ENCODE results near the gene GSDMA. TPM values are rescaled to one million over a fixed set of nuclear protein-coding genes. Genes with fewer than 3 reads are reported as not detected.
"Not testable (repeated sequence)": the region's sequence is repeated elsewhere in the genome, so short reads cannot be mapped to it uniquely, and the experiment has no call there.

The GSDMA gene
- total RNA-seq, 1 experiment from 2014 or later: not detected

GRCh38 chr17:39981207-39981741 lies 18.5 kb downstream of the GSDMA start:
- no peak for DNase-seq (ENCODE audit: low spot score)
- in situ Hi-C loops (cut with HindIII; ENCODE audit: low sequenced_read_pairs): loop anchor here (25.0 kb wide), 1 partner anchor 294 kb away; the partner anchor contains the start of gene PGAP3

GRCh38 chr17:39981766-39982375 lies 19.1 kb downstream of the GSDMA start:
- in situ Hi-C loops (cut with HindIII; ENCODE audit: low sequenced_read_pairs): loop anchor here (25.0 kb wide), 1 partner anchor 295 kb away; the partner anchor contains the start of gene PGAP3
- no peak for DNase-seq (ENCODE audit: low spot score)

DNA sequence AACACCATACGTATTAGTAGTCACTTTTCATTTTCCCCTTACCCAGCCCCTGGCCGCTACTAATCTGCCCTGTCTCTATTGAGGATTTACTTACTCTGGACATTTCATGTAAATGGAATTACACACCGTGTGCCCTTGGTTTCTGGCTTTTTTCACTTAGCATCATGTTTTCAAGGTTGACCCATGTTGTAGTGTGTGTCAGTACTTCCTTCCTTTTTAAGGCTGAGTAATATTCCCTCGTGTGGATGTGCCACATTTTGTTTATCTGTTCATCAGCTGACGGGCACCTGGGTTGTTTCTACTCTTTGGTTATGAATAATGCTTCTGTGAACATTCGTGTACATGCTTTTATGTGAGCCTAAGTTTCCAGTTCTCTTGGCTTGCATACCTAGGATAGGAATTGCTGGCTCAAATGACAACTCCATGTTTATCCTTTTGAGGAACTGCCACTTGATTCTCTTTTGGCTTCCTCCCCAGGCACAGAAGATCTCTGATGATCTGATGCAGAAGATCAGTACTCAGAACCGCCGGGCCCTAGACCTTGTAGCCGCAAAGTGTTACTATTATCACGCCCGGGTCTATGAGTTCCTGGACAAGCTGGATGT lies 25.5 kb downstream of the GSDMA start:
- in situ Hi-C loops (cut with HindIII; ENCODE audit: low sequenced_read_pairs): loop anchor here (25.0 kb wide), 1 partner anchor 301 kb away; the partner anchor contains the start of gene PGAP3
- DNase-seq (ENCODE audit: low spot score): no peak

GRCh38 chr17:39994448-39994847 lies 31.6 kb downstream of the GSDMA start:
- no peak for DNase-seq (ENCODE audit: low spot score)
- in situ Hi-C loops (cut with HindIII; ENCODE audit: low sequenced_read_pairs): loop anchor here (25.0 kb wide), 1 partner anchor 307 kb away; the partner anchor contains the start of gene PGAP3

DNA sequence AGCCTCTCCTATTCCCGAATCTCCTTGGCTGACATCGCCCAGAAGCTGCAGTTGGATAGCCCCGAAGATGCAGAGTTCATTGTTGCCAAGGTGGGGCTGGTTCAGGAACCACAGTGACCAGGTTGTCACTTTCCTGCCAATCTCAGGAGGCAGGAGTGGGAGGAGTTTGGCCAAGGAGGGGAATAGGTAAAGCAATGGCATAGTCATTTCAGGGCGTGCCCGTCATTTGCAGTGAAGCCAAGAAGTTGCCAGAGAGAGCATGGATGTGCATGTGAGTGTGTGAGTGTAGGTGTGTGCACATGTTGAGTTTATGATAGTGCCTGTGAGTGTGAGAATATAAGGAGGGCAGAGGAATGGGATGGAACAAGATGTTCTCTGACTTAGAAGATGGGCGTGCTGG lies 32.6 kb downstream of the GSDMA start:
- no peak for DNase-seq (ENCODE audit: low spot score)
- in situ Hi-C loops (cut with HindIII; ENCODE audit: low sequenced_read_pairs): loop anchor here (25.0 kb wide), 1 partner anchor 308 kb away; the partner anchor contains the start of gene PGAP3

DNA sequence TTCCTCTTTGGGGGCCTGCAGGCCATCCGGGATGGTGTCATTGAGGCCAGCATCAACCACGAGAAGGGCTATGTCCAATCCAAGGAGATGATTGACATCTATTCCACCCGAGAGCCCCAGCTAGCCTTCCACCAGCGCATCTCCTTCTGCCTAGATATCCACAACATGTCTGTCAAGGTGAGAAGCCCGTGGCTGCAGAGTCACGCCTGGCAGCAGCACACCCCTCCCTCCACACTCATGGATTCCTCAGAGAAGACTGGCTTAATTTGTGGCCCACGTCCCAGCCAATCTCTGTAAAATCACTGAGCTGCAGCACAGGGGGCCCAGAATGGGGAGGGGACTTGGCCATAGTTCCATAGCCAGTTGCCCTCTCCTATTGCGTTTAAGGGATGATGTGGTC lies 33.4 kb downstream of the GSDMA start:
- DNase-seq (ENCODE audit: low spot score): no peak
- in situ Hi-C loops (cut with HindIII; ENCODE audit: low sequenced_read_pairs): loop anchor here (25.0 kb wide), 1 partner anchor 309 kb away; the partner anchor contains the start of gene PGAP3

GRCh38 chr17:39996800-39997199 lies 34.0 kb downstream of the GSDMA start:
- in situ Hi-C loops (cut with HindIII; ENCODE audit: low sequenced_read_pairs): loop anchor here (25.0 kb wide), 1 partner anchor 309 kb away; the partner anchor contains the start of gene PGAP3
- no peak for DNase-seq (ENCODE audit: low spot score)

GRCh38 chr17:39997543-39997942 lies 34.7 kb downstream of the GSDMA start:
- no peak for DNase-seq (ENCODE audit: low spot score)
- in situ Hi-C loops (cut with HindIII; ENCODE audit: low sequenced_read_pairs): loop anchor here (25.0 kb wide), 1 partner anchor 310 kb away; the partner anchor contains the start of gene PGAP3

GRCh38 chr17:39999067-39999466 lies 36.3 kb downstream of the GSDMA start:
- DNase-seq (ENCODE audit: low spot score): no peak
- in situ Hi-C loops (cut with HindIII; ENCODE audit: low sequenced_read_pairs): loop anchor here (25.0 kb wide), 1 partner anchor 312 kb away; the partner anchor contains the start of gene PGAP3

DNA sequence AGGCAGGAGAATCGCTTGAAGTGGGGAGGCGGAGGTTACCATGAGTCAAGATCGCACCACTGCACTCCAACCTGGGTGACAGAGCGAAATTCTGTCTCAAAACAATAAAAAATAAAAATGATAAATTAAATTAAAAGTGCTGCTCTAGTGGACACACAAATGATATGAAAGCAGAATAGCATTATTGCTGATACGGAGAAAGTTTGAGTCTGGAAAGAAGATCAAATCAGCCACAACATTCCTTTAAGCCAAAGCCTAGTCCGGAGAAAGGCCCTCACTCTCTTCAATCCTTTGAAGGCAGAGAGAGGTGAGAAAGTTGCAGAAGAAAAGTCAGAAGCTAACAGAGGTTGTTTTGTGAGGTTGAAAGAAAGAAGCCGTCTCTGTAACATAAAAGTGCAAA lies 37.4 kb downstream of the GSDMA start:
- no peak for DNase-seq (ENCODE audit: low spot score)
- in situ Hi-C loops (cut with HindIII; ENCODE audit: low sequenced_read_pairs): no loop called here

- in situ Hi-C loops (cut with HindIII; ENCODE audit: low sequenced_read_pairs): not testable (repeated sequence)
Measured at GRCh38 chr17:40001335-40001734, 38.5 kb downstream of the GSDMA start.

GRCh38 chr17:40004072-40004471 lies 41.3 kb downstream of the GSDMA start:
- in situ Hi-C loops (cut with HindIII; ENCODE audit: low sequenced_read_pairs): no loop called here
- no peak for DNase-seq (ENCODE audit: low spot score)

More at GRCh38 chr17:40001335-40001734, 38.5 kb downstream of the GSDMA start:
- not testable (repeated sequence) for DNase-seq (ENCODE audit: low spot score)

DNA sequence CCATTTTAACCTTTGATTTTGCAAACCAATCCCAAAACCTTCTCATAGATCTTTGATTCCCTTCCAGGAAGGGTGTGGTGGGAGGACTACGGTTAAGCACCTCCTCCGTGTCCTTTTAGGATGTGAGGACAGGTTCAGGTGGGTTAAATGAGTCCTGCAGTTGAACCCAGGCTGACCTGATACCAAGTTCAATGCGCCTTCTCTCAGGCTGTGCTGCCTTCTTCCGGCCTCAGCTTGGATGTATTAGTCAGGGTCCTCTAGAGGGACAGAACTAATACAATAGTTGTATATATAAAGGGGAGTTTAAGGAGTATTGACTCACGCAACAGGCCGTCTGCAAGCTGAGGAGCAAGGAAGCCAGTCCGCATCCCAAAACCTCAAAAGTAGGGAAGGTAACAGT lies 41.9 kb downstream of the GSDMA start:
- DNase-seq (ENCODE audit: low spot score): no peak
- in situ Hi-C loops (cut with HindIII; ENCODE audit: low sequenced_read_pairs): no loop called here

- in situ Hi-C loops (cut with HindIII; ENCODE audit: low sequenced_read_pairs): no loop called here
- no peak for DNase-seq (ENCODE audit: low spot score)
Measured at GRCh38 chr17:40005520-40005919, 42.7 kb downstream of the GSDMA start.

GRCh38 chr17:40010946-40011500 lies 48.2 kb downstream of the GSDMA start:
- in situ Hi-C loops (cut with HindIII; ENCODE audit: low sequenced_read_pairs); DNase-seq (ENCODE audit: low spot score): not testable (repeated sequence)

DNA sequence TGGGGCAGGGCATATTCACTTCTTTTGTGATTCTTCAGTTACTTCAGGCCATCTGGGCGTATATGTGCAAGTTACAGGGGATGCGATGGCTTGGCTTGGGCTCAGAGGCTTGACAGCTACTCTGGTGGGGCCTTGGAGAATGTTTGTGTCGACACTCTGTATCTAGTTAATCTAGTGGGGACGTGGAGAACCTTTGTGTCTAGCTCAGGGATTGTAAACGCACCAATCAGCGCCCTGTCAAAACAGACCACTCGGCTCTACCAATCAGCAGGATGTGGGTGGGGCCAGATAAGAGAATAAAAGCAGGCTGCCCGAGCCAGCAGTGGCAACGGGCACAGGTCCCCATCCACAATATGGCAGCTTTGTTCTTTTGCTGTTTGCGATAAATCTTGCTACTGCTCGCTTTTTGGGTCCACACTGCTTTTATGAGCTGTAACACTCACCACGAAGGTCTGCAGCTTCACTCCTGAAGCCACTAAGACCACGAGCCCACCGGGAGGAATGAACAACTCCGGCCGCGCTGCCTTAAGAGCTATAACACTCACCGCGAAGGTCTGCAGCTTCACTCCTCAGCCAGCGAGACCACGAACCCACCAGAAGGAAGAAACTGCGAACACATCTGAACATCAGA lies 49.3 kb downstream of the GSDMA start:
- in situ Hi-C loops (cut with HindIII; ENCODE audit: low sequenced_read_pairs); DNase-seq (ENCODE audit: low spot score): not testable (repeated sequence)

GRCh38 chr17:40014375-40014980 lies 51.7 kb downstream of the GSDMA start:
- no peak for DNase-seq (ENCODE audit: low spot score)

GRCh38 chr17:40015005-40015997 lies 52.5 kb downstream of the GSDMA start, which contains the start of gene CSF3:
Gene CSF3 (plus strand): TSS chr17:40015440. CDS start chr17:40015475, 35 bp downstream.
- in situ Hi-C loops (cut with HindIII; ENCODE audit: low sequenced_read_pairs): no loop called here
- DNase-seq (ENCODE audit: low spot score): no peak

More at GRCh38 chr17:40014375-40014980, 51.7 kb downstream of the GSDMA start:
- in situ Hi-C loops (cut with HindIII; ENCODE audit: low sequenced_read_pairs): no loop called here
